CD4-positive, alpha-beta T cell (primary cell): ENCODE data around the gene FAM50A. TPM values are rescaled to one million over a fixed set of nuclear protein-coding genes. Genes with fewer than 3 reads are reported as not detected.
A peak's percentile ranks its signal among the peaks of the same experiment; 100 is the strongest.

Source experiments
- ATAC-seq: fragments of 200-7000 bp; cut with Tn5 transposase; one replicate; pipeline ENCODE4 v1.10.0; 2022; ENCODE audit warnings: mild to moderate bottlenecking; ENCODE audit not compliant: poor library complexity
- CTCF ChIA-PET: fragments of 350-600 bp; sonication (Branson Sonifier 250); formaldehyde crosslinking; loops from one replicate; lab custom pipeline; 2021; ENCODE audit warnings: antibody characterized with exemption, inconsistent platforms; lab: Charles Lee
- POLR2A ChIA-PET: fragments of 350-600 bp; sonication (Branson Sonifier 250); formaldehyde crosslinking; loops from one replicate; lab custom pipeline; 2021; ENCODE audit warnings: antibody characterized with exemption, inconsistent platforms; lab: Charles Lee
- DNase-seq, 14 experiments: peaks; one replicate each; pipeline ENCODE4 v3.0.0-alpha.2; 2013 to 2020; ENCODE audit warnings: mixed read lengths in 2 of 14
- H3K27ac ChIP-seq, 2 donors: one replicate each; pipeline versions ENCODE4 v1.5.1 to v1.7.0; 2013; ENCODE audit warnings: low read length in 2 of 2, low read depth in 1 of 2, mild to moderate bottlenecking in 1 of 2
- H3K27me3 ChIP-seq, 2 experiments: 1 replicate in 1 of 2; 2 replicates in 1 of 2; pipeline versions ENCODE4 v1.6.1 to v1.7.0; 2013; ENCODE audit warnings: low read length in 2 of 2, control low read depth in 1 of 2, mild to moderate bottlenecking in 1 of 2, moderate library complexity in 1 of 2; ENCODE audit not compliant: insufficient read depth in 2 of 2, control insufficient read depth in 1 of 2
- H3K36me3 ChIP-seq: one replicate; pipeline ENCODE4 v1.6.1; 2013; ENCODE audit warnings: low read length, control low read depth; ENCODE audit not compliant: insufficient read depth
- H3K4me1 ChIP-seq: one replicate; pipeline ENCODE4 v1.6.1; 2013; ENCODE audit warnings: low read length, control low read depth; ENCODE audit not compliant: insufficient read depth
- H3K4me3 ChIP-seq: one replicate; pipeline ENCODE4 v1.5.1; 2013; ENCODE audit warnings: mild to moderate bottlenecking, low read length, moderate library complexity
- H3K9me3 ChIP-seq, 2 experiments: 1 replicate in 1 of 2; 2 replicates in 1 of 2; pipeline versions ENCODE4 v1.6.1 to v1.7.0; 2013; ENCODE audit warnings: low read length in 2 of 2, mild to moderate bottlenecking in 2 of 2, control low read depth in 1 of 2, moderate library complexity in 1 of 2; ENCODE audit not compliant: control insufficient read depth in 1 of 2, insufficient read depth in 1 of 2
- H3K27ac Mint-ChIP-seq: one replicate; pipeline ENCODE4 v1.8.0; 2020; ENCODE audit warnings: mixed read lengths
- H3K27me3 Mint-ChIP-seq: one replicate; pipeline ENCODE4 v1.8.0; 2021; ENCODE audit warnings: mixed read lengths
- H3K36me3 Mint-ChIP-seq: one replicate; pipeline ENCODE4 v1.8.0; 2021; ENCODE audit warnings: low read depth, mixed read lengths
- H3K4me1 Mint-ChIP-seq: one replicate; pipeline ENCODE4 v1.8.0; 2021; ENCODE audit warnings: low read depth, mixed read lengths
- H3K4me3 Mint-ChIP-seq: one replicate; pipeline ENCODE4 v1.8.0; 2020; ENCODE audit warnings: mild to moderate bottlenecking, mixed read lengths
- H3K9me3 Mint-ChIP-seq: one replicate; pipeline ENCODE4 v1.8.0; 2020; ENCODE audit warnings: mixed read lengths
- CTCF ChIP-seq: fragments of 200-600 bp; IDR thresholded peaks from one replicate; pipeline ENCODE4 v1.8.0; 2022; ENCODE audit warnings: antibody characterized with exemption, mild to moderate bottlenecking
- intact Hi-C, 2 experiments: fragments of 100-400 bp; cut with DNase I in 1 of 2; cut with micrococcal nuclease in 1 of 2; formaldehyde crosslinking; loops; one replicate each; pipeline versions ENCODE4 v1.15.1 to v1.9.0; 2023 to 2025; cut with DNase I, micrococcal nuclease
- total RNA-seq, 174 experiments: library from RNA in 2 of 174; stranded (reverse) in 2 of 174; gene quantifications; one replicate each; pipeline ENCODE4 v1.2.3 and lab custom pipeline; 2021 to 2026

The FAM50A gene
- total RNA-seq, 2 experiments from 2014 or later = 42.3 to 49.4 TPM

GRCh38 chrX:154401918-154402621 lies 41.9 kb upstream of the FAM50A start:
- H3K4me1 ChIP-seq = peaks cover 24% of the 10 kb centered on the region
- CTCF ChIA-PET = no interaction called here
- no peak overlapping the region for H3K4me3 ChIP-seq
- ATAC-seq = no peak
- DNase-seq = peak in 1 of 14 experiments; percentile 7
- Mint-ChIP-seq H3K36me3 (peaks cover 48% of the 10 kb centered on the region), H3K4me1 (peaks cover 22% of the 10 kb centered on the region), H3K4me3 (no peak overlapping the region), H3K9me3 (no peaks in the 10 kb centered on the region), H3K27ac (peak overlapping the region; percentile 99), H3K27me3 (no peaks in the 10 kb centered on the region)
- no peaks in the 10 kb centered on the region for H3K9me3 ChIP-seq
- H3K27me3 ChIP-seq = no peaks in the 10 kb centered on the region
- intact Hi-C loops = loop anchor here in 1 of 2 experiments (2.0 to 5.0 kb wide), 2 partner anchors 25 to 130 kb away; no protein-coding TSS in a partner anchor
- no peak for TF ChIP-seq CTCF
- H3K36me3 ChIP-seq = peaks cover 24% of the 10 kb centered on the region
- POLR2A ChIA-PET = interaction anchor here (1.3 kb wide), 1 partner anchor 10 kb away, joined by 3 read pairs; no protein-coding TSS in a partner anchor
- H3K27ac ChIP-seq = no peak overlapping the region

DNA sequence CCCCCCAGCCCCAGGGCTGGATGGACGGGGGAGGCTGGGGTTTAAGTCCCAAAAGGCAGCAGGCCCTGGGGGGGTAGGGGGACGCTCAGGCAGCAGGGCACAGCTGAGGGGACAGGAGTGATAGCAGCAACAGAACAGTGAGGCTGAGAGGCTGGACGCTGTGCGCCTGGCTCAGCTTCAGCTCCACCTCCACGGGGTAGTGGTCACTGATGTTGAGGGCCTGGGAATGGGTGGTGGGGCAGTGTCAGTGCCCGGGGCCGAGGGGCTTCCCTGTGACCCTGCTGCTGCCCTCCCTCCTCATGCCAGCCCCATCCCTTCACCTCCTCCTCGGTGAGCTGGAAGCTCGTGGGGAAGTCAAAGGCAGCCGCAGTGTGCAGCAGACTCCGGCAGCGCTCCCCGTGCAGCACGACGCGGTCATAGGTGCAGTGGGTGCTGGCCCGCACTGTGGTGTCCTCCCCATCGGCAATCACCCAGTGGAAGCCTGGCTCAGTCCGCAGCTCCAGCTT lies 41.3 kb upstream of the FAM50A start:
- DNase-seq (peak in 1 of 14 experiments; percentile 12), ATAC-seq (no peak)
- ChIA-PET POLR2A (no interaction called here), CTCF (no interaction called here)
- no peaks in the 10 kb centered on the region for H3K27me3 Mint-ChIP-seq
- intact Hi-C loops = loop anchor here in 1 of 2 experiments (5.0 kb wide), 1 partner anchor 130 kb away; no protein-coding TSS in a partner anchor
- Histone ChIP-seq H3K4me1 (peaks cover 18% of the 10 kb centered on the region), H3K4me3 (no peak overlapping the region), H3K27me3 (no peaks in the 10 kb centered on the region), H3K36me3 (peaks cover 24% of the 10 kb centered on the region), H3K27ac (no peak overlapping the region), H3K9me3 (no peaks in the 10 kb centered on the region)
- H3K36me3 Mint-ChIP-seq = peaks cover 48% of the 10 kb centered on the region
- H3K4me3 Mint-ChIP-seq = no peak overlapping the region
- no peak for TF ChIP-seq CTCF
- peak overlapping the region; percentile 99 for H3K27ac Mint-ChIP-seq
- no peaks in the 10 kb centered on the region for H3K9me3 Mint-ChIP-seq
- H3K4me1 Mint-ChIP-seq = peaks cover 22% of the 10 kb centered on the region

- Histone ChIP-seq H3K36me3 (peaks cover 24% of the 10 kb centered on the region), H3K9me3 (no peaks in the 10 kb centered on the region), H3K4me3 (no peak overlapping the region), H3K27me3 (no peaks in the 10 kb centered on the region), H3K4me1 (peaks cover 16% of the 10 kb centered on the region), H3K27ac (no peak overlapping the region)
- no peaks in the 10 kb centered on the region for H3K27me3 Mint-ChIP-seq
- peak overlapping the region; percentile 39 for H3K27ac Mint-ChIP-seq
- no peak overlapping the region for H3K4me3 Mint-ChIP-seq
- ATAC-seq (no peak), DNase-seq (peak in 1 of 14 experiments; percentile 11)
- TF ChIP-seq CTCF = no peak
- no peaks in the 10 kb centered on the region for H3K9me3 Mint-ChIP-seq
- H3K4me1 Mint-ChIP-seq = peaks cover 18% of the 10 kb centered on the region
- intact Hi-C loops = loop anchor here in 1 of 2 experiments (5.0 kb wide), 1 partner anchor 129 kb away; no protein-coding TSS in a partner anchor
- ChIA-PET CTCF (no interaction called here), POLR2A (no interaction called here)
- H3K36me3 Mint-ChIP-seq = peaks cover 45% of the 10 kb centered on the region
Observed at GRCh38 chrX:154403192-154403591, 40.7 kb upstream of the FAM50A start.
